OCI-LY1 (cell line): ENCODE data around the gene ITIH5.

Source experiments
- CTCF ChIP-seq: fragments of 200-600 bp; sonication (generic), shearing (Covaris generic); IDR thresholded peaks from 2 replicates; pipeline ENCODE4 v1.5.1; 2017; ENCODE audit warnings: mild to moderate bottlenecking, antibody characterized with exemption, low read length, moderate library complexity, mixed read lengths
- EZH2 ChIP-seq: fragments of 200-600 bp; sonication (generic), shearing (Covaris generic); IDR thresholded peaks from 2 replicates; pipeline ENCODE4 v1.8.0; 2017; ENCODE audit warnings: borderline replicate concordance, mixed run types, mild to moderate bottlenecking, antibody characterized with exemption, low read length, moderate library complexity, mixed read lengths

DNA sequence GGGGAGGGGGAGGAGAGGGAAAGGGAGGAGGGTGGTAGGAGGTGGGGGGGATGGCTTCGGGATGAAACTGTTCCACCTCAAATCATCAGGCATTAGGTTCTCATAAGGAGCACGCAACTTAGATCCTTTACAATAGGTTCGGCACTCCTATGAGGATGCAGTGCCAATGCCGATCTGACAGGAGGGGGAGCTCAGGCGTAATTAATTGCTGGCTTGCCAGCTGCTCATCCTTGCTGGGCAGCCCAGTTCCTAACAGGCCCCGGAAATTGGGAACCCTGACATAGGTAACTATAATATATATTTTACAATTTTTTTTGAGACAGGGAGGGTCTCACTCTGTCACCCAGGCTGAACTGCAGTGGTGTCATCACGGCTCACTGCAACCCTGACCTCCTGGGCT, 137.1 kb downstream of the ITIH5 start:
- TF ChIP-seq CTCF = no peak
- no peak for TF ChIP-seq EZH2
